ENCODE measurements around the gene FBXL13. TPM values are rescaled to one million over a fixed set of nuclear protein-coding genes. Genes with fewer than 3 reads are reported as not detected.
"Not testable (repeated sequence)": the region's sequence is repeated elsewhere in the genome, so short reads cannot be mapped to it uniquely, and the experiment has no call there.

Gene FBXL13
- total and polyA plus RNA-seq, 2 experiments from 2014 or later: 1.2 to 2.5 TPM

DNA sequence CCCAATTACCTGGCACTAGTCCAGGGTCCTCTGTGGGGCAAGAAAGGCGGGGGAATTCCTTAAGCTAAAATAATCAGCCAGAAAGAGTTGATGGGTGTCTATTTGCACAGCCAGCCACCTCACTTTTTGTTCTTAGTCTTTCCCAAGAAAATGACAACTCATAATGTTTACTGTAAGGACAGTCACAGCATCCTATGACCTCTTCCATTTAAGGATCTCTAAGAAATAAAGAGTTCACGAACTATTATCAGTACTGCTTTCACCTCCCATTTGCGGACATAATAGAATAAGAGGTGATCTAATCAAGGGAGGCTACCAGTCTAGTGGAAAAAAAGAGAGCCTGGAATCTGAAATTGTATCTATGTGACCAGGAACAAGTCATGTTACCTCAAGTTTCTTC lies 234.2 kb downstream of the FBXL13 start (continued):
- TF ChIP-seq, protein P1, sequence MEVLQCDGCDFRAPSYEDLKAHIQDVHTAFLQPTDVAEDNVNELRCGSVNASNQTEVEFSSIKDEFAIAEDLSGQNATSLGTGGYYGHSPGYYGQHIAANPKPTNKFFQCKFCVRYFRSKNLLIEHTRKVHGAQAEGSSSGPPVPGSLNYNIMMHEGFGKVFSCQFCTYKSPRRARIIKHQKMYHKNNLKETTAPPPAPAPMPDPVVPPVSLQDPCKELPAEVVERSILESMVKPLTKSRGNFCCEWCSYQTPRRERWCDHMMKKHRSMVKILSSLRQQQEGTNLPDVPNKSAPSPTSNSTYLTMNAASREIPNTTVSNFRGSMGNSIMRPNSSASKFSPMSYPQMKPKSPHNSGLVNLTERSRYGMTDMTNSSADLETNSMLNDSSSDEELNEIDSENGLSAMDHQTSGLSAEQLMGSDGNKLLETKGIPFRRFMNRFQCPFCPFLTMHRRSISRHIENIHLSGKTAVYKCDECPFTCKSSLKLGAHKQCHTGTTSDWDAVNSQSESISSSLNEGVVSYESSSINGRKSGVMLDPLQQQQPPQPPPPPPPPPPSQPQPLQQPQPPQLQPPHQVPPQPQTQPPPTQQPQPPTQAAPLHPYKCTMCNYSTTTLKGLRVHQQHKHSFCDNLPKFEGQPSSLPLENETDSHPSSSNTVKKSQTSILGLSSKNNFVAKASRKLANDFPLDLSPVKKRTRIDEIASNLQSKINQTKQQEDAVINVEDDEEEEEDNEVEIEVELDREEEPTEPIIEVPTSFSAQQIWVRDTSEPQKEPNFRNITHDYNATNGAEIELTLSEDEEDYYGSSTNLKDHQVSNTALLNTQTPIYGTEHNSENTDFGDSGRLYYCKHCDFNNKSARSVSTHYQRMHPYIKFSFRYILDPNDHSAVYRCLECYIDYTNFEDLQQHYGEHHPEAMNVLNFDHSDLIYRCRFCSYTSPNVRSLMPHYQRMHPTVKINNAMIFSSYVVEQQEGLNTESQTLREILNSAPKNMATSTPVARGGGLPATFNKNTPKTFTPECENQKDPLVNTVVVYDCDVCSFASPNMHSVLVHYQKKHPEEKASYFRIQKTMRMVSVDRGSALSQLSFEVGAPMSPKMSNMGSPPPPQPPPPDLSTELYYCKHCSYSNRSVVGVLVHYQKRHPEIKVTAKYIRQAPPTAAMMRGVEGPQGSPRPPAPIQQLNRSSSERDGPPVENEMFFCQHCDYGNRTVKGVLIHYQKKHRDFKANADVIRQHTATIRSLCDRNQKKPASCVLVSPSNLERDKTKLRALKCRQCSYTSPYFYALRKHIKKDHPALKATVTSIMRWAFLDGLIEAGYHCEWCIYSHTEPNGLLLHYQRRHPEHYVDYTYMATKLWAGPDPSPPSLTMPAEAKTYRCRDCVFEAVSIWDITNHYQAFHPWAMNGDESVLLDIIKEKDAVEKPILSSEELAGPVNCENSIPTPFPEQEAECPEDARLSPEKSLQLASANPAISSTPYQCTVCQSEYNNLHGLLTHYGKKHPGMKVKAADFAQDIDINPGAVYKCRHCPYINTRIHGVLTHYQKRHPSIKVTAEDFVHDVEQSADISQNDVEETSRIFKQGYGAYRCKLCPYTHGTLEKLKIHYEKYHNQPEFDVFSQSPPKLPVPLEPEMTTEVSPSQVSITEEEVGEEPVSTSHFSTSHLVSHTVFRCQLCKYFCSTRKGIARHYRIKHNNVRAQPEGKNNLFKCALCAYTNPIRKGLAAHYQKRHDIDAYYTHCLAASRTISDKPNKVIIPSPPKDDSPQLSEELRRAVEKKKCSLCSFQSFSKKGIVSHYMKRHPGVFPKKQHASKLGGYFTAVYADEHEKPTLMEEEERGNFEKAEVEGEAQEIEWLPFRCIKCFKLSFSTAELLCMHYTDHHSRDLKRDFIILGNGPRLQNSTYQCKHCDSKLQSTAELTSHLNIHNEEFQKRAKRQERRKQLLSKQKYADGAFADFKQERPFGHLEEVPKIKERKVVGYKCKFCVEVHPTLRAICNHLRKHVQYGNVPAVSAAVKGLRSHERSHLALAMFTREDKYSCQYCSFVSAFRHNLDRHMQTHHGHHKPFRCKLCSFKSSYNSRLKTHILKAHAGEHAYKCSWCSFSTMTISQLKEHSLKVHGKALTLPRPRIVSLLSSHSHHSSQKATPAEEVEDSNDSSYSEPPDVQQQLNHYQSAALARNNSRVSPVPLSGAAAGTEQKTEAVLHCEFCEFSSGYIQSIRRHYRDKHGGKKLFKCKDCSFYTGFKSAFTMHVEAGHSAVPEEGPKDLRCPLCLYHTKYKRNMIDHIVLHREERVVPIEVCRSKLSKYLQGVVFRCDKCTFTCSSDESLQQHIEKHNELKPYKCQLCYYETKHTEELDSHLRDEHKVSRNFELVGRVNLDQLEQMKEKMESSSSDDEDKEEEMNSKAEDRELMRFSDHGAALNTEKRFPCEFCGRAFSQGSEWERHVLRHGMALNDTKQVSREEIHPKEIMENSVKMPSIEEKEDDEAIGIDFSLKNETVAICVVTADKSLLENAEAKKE (CRISPR knock-in tag; IDR thresholded peaks at IDR 0.05): no peak

DNA sequence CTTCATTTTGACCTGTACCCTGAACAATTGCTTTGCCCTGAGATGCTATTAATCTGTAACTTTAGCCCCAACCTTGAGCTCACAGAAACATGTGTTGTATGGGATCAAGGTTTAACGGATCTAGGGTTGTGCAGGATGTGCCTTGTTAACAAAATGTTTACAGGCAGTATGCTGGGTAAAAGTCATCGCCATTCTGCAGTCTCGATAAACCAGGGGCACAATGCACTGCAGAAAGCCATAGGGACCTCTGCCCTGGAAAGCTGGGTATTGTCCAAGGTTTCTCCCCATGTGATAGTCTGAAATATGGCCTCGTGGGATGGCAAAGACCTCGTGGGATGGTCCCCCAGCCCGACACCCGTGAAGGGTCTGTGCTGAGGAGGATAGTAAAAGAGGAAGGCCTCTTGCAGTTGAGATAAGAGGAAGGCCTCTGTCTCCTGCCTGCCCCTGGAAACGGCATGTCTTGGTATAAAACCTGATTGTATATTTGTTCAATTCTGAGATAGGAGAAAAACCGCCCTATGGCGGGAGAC lies 236.0 kb downstream of the FBXL13 start:
- H3K79me2 ChIP-seq (replicated peaks; ENCODE audit: insufficient read depth); H3K36me3 Mint-ChIP-seq (ENCODE audit: low read depth); H3K36me3 ChIP-seq (ENCODE audit: insufficient read depth); H3K4me3 Mint-ChIP-seq; ATAC-seq; H3K4me3 ChIP-seq; H3F3A ChIP-seq (replicated peaks; ENCODE audit: low read depth); H3K27me3 ChIP-seq (ENCODE audit: insufficient read depth); H3K9me3 Mint-ChIP-seq; DNase-seq (ENCODE audit: low spot score); H3K9me2 ChIP-seq (ENCODE audit: insufficient read depth); H3K27ac Mint-ChIP-seq; H4K20me1 ChIP-seq (replicated peaks; ENCODE audit: insufficient read depth); H3K4me1 Mint-ChIP-seq; H2AFZ ChIP-seq; H3K27me3 Mint-ChIP-seq (ENCODE audit: insufficient read depth, low read depth, poor library complexity); H3K4me2 ChIP-seq; H3K4me1 ChIP-seq (ENCODE audit: insufficient read depth); H3K27ac ChIP-seq (ENCODE audit: low read depth): not testable (repeated sequence)

DNA sequence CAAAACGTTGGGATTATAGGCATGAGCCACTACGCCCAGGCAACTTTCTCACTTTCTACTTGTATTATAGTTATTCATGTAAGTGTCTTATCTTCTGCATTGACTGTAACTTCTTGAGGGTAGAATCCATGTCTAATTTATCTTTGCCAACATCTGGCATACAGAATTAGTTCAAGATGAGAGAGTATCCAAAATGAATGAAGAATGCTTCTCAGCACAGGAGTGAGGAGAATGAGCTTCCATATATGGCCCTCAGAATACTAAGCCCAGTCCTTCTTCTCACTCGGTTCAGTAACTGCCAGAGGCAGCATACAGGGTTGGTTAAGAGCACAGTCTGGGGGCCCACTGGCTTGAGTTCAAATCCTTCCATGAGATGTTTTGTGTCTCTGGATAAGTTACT lies 236.8 kb downstream of the FBXL13 start:
- H3K27me3 Mint-ChIP-seq (ENCODE audit: insufficient read depth, low read depth, poor library complexity): no peaks in the 10 kb centered on the region
- no peak overlapping the region for H3K27ac Mint-ChIP-seq
- Histone ChIP-seq H3F3A (replicated peaks; ENCODE audit: low read depth) (no peaks in the 10 kb centered on the region), H3K4me3 (no peak overlapping the region), H2AFZ (no peak overlapping the region), H3K27ac (ENCODE audit: low read depth) (no peak overlapping the region), H4K20me1 (replicated peaks; ENCODE audit: insufficient read depth) (no peaks in the 10 kb centered on the region), H3K27me3 (ENCODE audit: insufficient read depth) (no peaks in the 10 kb centered on the region), H3K4me2 (no peak overlapping the region), H3K79me2 (replicated peaks; ENCODE audit: insufficient read depth) (no peaks in the 10 kb centered on the region), H3K4me1 (ENCODE audit: insufficient read depth) (no peaks in the 10 kb centered on the region), H3K36me3 (ENCODE audit: insufficient read depth) (no peaks in the 10 kb centered on the region), H3K9me2 (ENCODE audit: insufficient read depth) (0 out of 2 replicates have a peak, but pooled peaks cover 4% of the 10 kb centered on the region)
- H3K9me3 Mint-ChIP-seq: no peaks in the 10 kb centered on the region
- H3K4me1 Mint-ChIP-seq: no peaks in the 10 kb centered on the region
- no peaks in the 10 kb centered on the region for H3K36me3 Mint-ChIP-seq (ENCODE audit: low read depth)
- H3K4me3 Mint-ChIP-seq: no peak overlapping the region
- ATAC-seq (no peak), DNase-seq (ENCODE audit: low spot score) (no peak)
- TF ChIP-seq STAT1 (IDR thresholded peaks at IDR 0.05; ENCODE audit: unreplicated experiment) (no peak), CREB1 (CRISPR knock-in tag; IDR thresholded peaks at IDR 0.05; ENCODE audit: low read depth) (no peak), EZH2 (IDR thresholded peaks at IDR 0.05; ENCODE audit: low read depth, unreplicated experiment) (no peak), ZNF114 (CRISPR knock-in tag; IDR thresholded peaks at IDR 0.05) (no peak), NANOG (IDR thresholded peaks at IDR 0.05; ENCODE audit: borderline replicate concordance) (no peak), JUNB (IDR thresholded peaks at IDR 0.05; ENCODE audit: unreplicated experiment) (no peak)
- TF ChIP-seq, protein P2, sequence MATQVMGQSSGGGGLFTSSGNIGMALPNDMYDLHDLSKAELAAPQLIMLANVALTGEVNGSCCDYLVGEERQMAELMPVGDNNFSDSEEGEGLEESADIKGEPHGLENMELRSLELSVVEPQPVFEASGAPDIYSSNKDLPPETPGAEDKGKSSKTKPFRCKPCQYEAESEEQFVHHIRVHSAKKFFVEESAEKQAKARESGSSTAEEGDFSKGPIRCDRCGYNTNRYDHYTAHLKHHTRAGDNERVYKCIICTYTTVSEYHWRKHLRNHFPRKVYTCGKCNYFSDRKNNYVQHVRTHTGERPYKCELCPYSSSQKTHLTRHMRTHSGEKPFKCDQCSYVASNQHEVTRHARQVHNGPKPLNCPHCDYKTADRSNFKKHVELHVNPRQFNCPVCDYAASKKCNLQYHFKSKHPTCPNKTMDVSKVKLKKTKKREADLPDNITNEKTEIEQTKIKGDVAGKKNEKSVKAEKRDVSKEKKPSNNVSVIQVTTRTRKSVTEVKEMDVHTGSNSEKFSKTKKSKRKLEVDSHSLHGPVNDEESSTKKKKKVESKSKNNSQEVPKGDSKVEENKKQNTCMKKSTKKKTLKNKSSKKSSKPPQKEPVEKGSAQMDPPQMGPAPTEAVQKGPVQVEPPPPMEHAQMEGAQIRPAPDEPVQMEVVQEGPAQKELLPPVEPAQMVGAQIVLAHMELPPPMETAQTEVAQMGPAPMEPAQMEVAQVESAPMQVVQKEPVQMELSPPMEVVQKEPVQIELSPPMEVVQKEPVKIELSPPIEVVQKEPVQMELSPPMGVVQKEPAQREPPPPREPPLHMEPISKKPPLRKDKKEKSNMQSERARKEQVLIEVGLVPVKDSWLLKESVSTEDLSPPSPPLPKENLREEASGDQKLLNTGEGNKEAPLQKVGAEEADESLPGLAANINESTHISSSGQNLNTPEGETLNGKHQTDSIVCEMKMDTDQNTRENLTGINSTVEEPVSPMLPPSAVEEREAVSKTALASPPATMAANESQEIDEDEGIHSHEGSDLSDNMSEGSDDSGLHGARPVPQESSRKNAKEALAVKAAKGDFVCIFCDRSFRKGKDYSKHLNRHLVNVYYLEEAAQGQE (IDR thresholded peaks at IDR 0.05; ENCODE audit: unreplicated experiment): no peak
- TF ChIP-seq, protein P3, sequence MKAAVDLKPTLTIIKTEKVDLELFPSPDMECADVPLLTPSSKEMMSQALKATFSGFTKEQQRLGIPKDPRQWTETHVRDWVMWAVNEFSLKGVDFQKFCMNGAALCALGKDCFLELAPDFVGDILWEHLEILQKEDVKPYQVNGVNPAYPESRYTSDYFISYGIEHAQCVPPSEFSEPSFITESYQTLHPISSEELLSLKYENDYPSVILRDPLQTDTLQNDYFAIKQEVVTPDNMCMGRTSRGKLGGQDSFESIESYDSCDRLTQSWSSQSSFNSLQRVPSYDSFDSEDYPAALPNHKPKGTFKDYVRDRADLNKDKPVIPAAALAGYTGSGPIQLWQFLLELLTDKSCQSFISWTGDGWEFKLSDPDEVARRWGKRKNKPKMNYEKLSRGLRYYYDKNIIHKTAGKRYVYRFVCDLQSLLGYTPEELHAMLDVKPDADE (IDR thresholded peaks at IDR 0.05): no peak

Data from GM23338 (cell line).